NOMO-1 treated with dmso at 0.1 percent for 144 hours (cell line): ENCODE measurements around the gene PARD3.

Experiments
- DNase-seq: peaks from one replicate; lab custom pipeline; 2025; ENCODE audit not compliant: unreplicated experiment; lab: John Stamatoyannopoulos, UW

PARD3 gene

GRCh38 chr10:34513636-34514035 lies 301.5 kb downstream of the PARD3 start:
- no peak for DNase-seq

- DNase-seq, result no peak
Observed at GRCh38 chr10:34507217-34507616, 307.9 kb downstream of the PARD3 start.

GRCh38 chr10:34506786-34507185 lies 308.3 kb downstream of the PARD3 start:
- DNase-seq, result no peak

- no peak for DNase-seq
Observed at GRCh38 chr10:34505338-34505737, 309.8 kb downstream of the PARD3 start.

GRCh38 chr10:34504534-34504933 lies 310.6 kb downstream of the PARD3 start:
- DNase-seq, result no peak

GRCh38 chr10:34503704-34504103 lies 311.4 kb downstream of the PARD3 start:
- DNase-seq, result no peak

GRCh38 chr10:34499612-34500279 lies 315.4 kb downstream of the PARD3 start:
- no peak for DNase-seq

GRCh38 chr10:34498821-34499220 lies 316.3 kb downstream of the PARD3 start:
- DNase-seq, result no peak

GRCh38 chr10:34495938-34496337 lies 319.2 kb downstream of the PARD3 start:
- DNase-seq, result no peak

GRCh38 chr10:34494012-34494411 lies 321.1 kb downstream of the PARD3 start:
- no peak for DNase-seq

GRCh38 chr10:34492081-34492480 lies 323.0 kb downstream of the PARD3 start:
- DNase-seq, result no peak

- DNase-seq, result no peak
Observed at GRCh38 chr10:34491678-34492077, 323.4 kb downstream of the PARD3 start.

- DNase-seq, result no peak
Observed at GRCh38 chr10:34489973-34490745, 324.9 kb downstream of the PARD3 start.

GRCh38 chr10:34489411-34489810 lies 325.7 kb downstream of the PARD3 start:
- no peak for DNase-seq

- DNase-seq, result no peak
Observed at GRCh38 chr10:34488476-34489130, 326.5 kb downstream of the PARD3 start.

- no peak for DNase-seq
Observed at GRCh38 chr10:34486008-34486407, 329.1 kb downstream of the PARD3 start.

- no peak for DNase-seq
Observed at GRCh38 chr10:34484164-34484563, 330.9 kb downstream of the PARD3 start.

- no peak for DNase-seq
Observed at GRCh38 chr10:34480345-34480744, 334.8 kb downstream of the PARD3 start.

- no peak for DNase-seq
Observed at GRCh38 chr10:34479520-34480179, 335.4 kb downstream of the PARD3 start.

GRCh38 chr10:34477249-34477648 lies 337.8 kb downstream of the PARD3 start:
- DNase-seq, result no peak

GRCh38 chr10:34476608-34477007 lies 338.5 kb downstream of the PARD3 start:
- DNase-seq, result no peak

- no peak for DNase-seq
Observed at GRCh38 chr10:34475786-34476185, 339.3 kb downstream of the PARD3 start.
